ENCODE measurements around the gene CYP26B1.

DNA sequence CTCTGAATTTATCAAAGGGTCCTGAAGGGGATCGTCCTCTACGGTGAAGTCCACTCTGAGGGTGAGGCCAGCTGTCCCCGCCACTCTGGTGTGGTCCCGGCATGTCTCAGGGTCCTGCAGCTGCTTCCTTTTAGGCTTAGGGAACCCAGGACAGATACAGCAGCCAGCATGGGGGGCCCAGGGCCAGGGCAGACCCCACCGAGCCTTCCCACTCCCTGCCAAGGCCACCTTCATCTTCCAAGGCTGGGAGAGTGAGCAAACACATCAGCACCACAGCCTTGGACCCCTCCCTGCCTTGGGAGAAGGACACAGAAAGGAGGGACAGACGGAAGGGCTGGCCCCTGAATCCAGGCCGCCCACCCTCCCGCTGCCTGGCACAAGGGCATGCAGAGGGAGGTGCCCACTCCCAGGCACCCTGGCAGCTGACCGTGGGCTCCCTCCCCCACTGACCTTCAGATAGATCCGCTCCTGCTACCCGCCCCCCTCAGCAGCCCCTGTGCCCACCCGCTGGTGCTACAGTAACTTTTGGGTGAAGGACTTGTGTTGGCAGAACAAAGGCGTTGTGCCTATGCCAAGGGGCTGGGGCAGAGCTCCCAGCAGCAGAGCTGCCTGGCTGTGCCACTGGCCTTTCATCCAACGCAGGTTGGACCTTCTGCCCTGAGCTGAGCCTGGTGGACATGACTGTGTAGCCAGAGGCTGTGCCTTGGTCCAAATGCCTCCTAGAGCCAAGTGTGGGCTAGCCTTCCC lies 7.6 kb downstream of the CYP26B1 start:
- TF ChIP-seq GATA2 (IDR thresholded peaks at IDR 0.05; ENCODE audit: low read depth, low read length) (no peak), GATA3 (IDR thresholded peaks at IDR 0.05; ENCODE audit: low read depth, low read length) (no peak)
